Measurements from ENCODE around the gene OTUB2.

The OTUB2 gene

GRCh38 chr14:94045101-94045500 lies 19.0 kb downstream of the OTUB2 start:
- TF ChIP-seq CTCF (conservative IDR thresholded peaks at IDR 0.05; ENCODE audit: low read depth): no peak
- ChIA-PET CTCF (no interaction called here), POLR2A (ENCODE audit: low non-redundant PET) (no interaction called here)
- no peak for DNase-seq (ENCODE audit: low spot score)
- no peak overlapping the region for H3K27ac ChIP-seq

- CTCF ChIA-PET: interaction anchor here (0.8 kb wide), 1 partner anchor 9 kb away, joined by 7 read pairs; no protein-coding TSS in a partner anchor
- POLR2A ChIA-PET (ENCODE audit: low non-redundant PET): no interaction called here
- H3K27ac ChIP-seq: no peak overlapping the region
- TF ChIP-seq CTCF (conservative IDR thresholded peaks at IDR 0.05; ENCODE audit: low read depth): no peak
- DNase-seq (ENCODE audit: low spot score): no peak
Observed at GRCh38 chr14:94045563-94046345, 19.6 kb downstream of the OTUB2 start.

GRCh38 chr14:94046696-94047250 lies 20.6 kb downstream of the OTUB2 start:
- H3K27ac ChIP-seq: no peak overlapping the region
- POLR2A ChIA-PET (ENCODE audit: low non-redundant PET): interaction anchor here (0.7 kb wide), 1 partner anchor 114 kb away, joined by 3 read pairs; no protein-coding TSS in a partner anchor
- DNase-seq (ENCODE audit: low spot score): no peak
- no peak for TF ChIP-seq CTCF (conservative IDR thresholded peaks at IDR 0.05; ENCODE audit: low read depth)
- CTCF ChIA-PET: interaction anchor here (0.8 kb wide), 1 partner anchor 10 kb away, joined by 7 read pairs; no protein-coding TSS in a partner anchor

- ChIA-PET POLR2A (ENCODE audit: low non-redundant PET) (no interaction called here), CTCF (no interaction called here)
- H3K27ac ChIP-seq: no peak overlapping the region
- no peak for TF ChIP-seq CTCF (conservative IDR thresholded peaks at IDR 0.05; ENCODE audit: low read depth)
- no peak for DNase-seq (ENCODE audit: low spot score)
Observed at GRCh38 chr14:94047581-94047980, 21.4 kb downstream of the OTUB2 start.

GRCh38 chr14:94048691-94049624 lies 22.8 kb downstream of the OTUB2 start:
- TF ChIP-seq CTCF (conservative IDR thresholded peaks at IDR 0.05; ENCODE audit: low read depth): no peak
- H3K27ac ChIP-seq: no peak overlapping the region
- ChIA-PET POLR2A (ENCODE audit: low non-redundant PET) (no interaction called here), CTCF (interaction anchor here (2.1 kb wide), 1 partner anchor 88 kb away, joined by 8 read pairs; no protein-coding TSS in a partner anchor)
- DNase-seq (ENCODE audit: low spot score): no peak

GRCh38 chr14:94049625-94050023 lies 23.5 kb downstream of the OTUB2 start:
- no peak overlapping the region for H3K27ac ChIP-seq
- ChIA-PET CTCF (interaction anchor here (2.1 kb wide), 1 partner anchor 87 kb away, joined by 8 read pairs; no protein-coding TSS in a partner anchor), POLR2A (ENCODE audit: low non-redundant PET) (no interaction called here)
- DNase-seq (ENCODE audit: low spot score): no peak
- no peak for TF ChIP-seq CTCF (conservative IDR thresholded peaks at IDR 0.05; ENCODE audit: low read depth)

All from RWPE1 (cell line).